GM18870 (cell line): ENCODE measurements around the gene CPTP.

Experiments used
- ATAC-seq: cut with Tn5 transposase; IDR thresholded peaks from one replicate; pipeline ENCODE4 v1.9.1; 2021; ENCODE audit warnings: moderate library complexity; ENCODE audit not compliant: unreplicated experiment

Gene CPTP

GRCh38 chr1:1324524-1325287 lies at the start of gene CPTP, which contains the start of gene INTS11:
Gene CPTP (plus strand): TSS chr1:1324802. CDS start chr1:1326911, 2,109 bp downstream.
Gene INTS11 (minus strand): TSS chr1:1324660. CDS start chr1:1324608, 52 bp downstream.
- ATAC-seq = peak; percentile 57

- no peak for ATAC-seq
Observed at GRCh38 chr1:1274931-1275431, 49.6 kb upstream of the CPTP start.

GRCh38 chr1:1275836-1276235 lies 48.8 kb upstream of the CPTP start:
- ATAC-seq = no peak

- ATAC-seq = no peak
Observed at GRCh38 chr1:1278620-1279019, 46.0 kb upstream of the CPTP start.

GRCh38 chr1:1279028-1279427 lies 45.6 kb upstream of the CPTP start:
- ATAC-seq = no peak

- no peak for ATAC-seq
Observed at GRCh38 chr1:1280782-1281481, 43.7 kb upstream of the CPTP start.

- ATAC-seq = no peak
Observed at GRCh38 chr1:1281533-1282321, 42.9 kb upstream of the CPTP start.

GRCh38 chr1:1282998-1283397 lies 41.6 kb upstream of the CPTP start:
- no peak for ATAC-seq

- no peak for ATAC-seq
Observed at GRCh38 chr1:1283821-1284220, 40.8 kb upstream of the CPTP start.

- no peak for ATAC-seq
Observed at GRCh38 chr1:1284221-1285101, 40.1 kb upstream of the CPTP start.

GRCh38 chr1:1285102-1285571 lies 39.5 kb upstream of the CPTP start:
- no peak for ATAC-seq

GRCh38 chr1:1285611-1286311 lies 38.8 kb upstream of the CPTP start:
- no peak for ATAC-seq

GRCh38 chr1:1286313-1287261 lies 38.0 kb upstream of the CPTP start:
- no peak for ATAC-seq

GRCh38 chr1:1287288-1288110 lies 37.1 kb upstream of the CPTP start:
- no peak for ATAC-seq

GRCh38 chr1:1290238-1290731 lies 34.3 kb upstream of the CPTP start:
- ATAC-seq = no peak

GRCh38 chr1:1291023-1291528 lies 33.5 kb upstream of the CPTP start:
- no peak for ATAC-seq
